Frontal cortex (tissue), 4 donors: ENCODE results near the gene USP7. TPM values are rescaled to one million over a fixed set of nuclear protein-coding genes. Genes with fewer than 3 reads are reported as not detected.
"Not testable (repeated sequence)": the region's sequence is repeated elsewhere in the genome, so short reads cannot be mapped to it uniquely, and the experiment has no call there.

Source experiments
- DNase-seq, 2 donors: peaks; one replicate each; pipeline ENCODE4 v3.0.0; 2012; ENCODE audit warnings: low spot score in 2 of 2
- FAIRE-seq: peaks from 2 replicates; lab custom pipeline; 2012; peaks lifted over from hg19 to GRCh38; lab: Jason Lieb, UNC
- total RNA-seq: library from RNA; depleted of rRNA; stranded (reverse); fragments of >200 nt; gene quantifications from one replicate; pipeline ENCODE4 v1.2.3, GENCODE V29; 2014
- donor health status: control.
- donor health status: control.
- donor health status: control.

USP7 gene
- 79.5 TPM for total RNA-seq

DNA sequence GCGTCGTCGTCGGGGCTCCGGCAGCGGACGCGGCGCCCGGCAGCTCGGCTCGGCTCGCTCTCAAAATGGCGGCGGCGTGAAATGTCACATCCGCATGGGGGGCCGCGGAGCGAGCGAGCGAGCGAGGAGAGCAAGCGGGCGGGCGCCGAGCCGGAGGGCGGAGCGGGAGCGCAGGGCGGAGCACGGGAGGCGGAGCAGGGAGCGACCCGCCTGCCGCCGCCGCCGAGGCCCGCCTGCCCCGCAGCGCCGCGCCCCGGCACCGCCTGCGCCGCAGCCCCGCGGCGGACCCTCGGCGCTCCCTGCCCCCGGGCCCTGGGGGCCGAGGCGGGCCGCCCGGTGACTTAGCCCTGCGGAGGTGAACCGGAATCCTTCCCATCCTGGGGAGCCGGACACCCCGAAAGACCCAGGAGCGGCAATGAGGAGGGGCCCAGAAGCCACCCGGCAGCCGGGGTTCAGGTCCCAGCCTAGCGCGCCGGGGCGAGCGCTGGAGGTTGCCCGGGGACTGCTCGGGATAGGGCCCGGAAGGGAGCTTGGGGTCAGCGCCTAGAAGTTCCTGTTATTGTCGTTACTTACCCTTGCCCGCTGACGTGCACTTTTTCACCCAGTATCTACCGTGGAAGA is at the start of gene USP7:
USP7 (minus strand) TSS at position 86 of the 621 bp plus-strand sequence. CDS start 621 bp downstream, outside the sequence.
- FAIRE-seq (no peak), DNase-seq (peak; percentile 94 to 96)

DNA sequence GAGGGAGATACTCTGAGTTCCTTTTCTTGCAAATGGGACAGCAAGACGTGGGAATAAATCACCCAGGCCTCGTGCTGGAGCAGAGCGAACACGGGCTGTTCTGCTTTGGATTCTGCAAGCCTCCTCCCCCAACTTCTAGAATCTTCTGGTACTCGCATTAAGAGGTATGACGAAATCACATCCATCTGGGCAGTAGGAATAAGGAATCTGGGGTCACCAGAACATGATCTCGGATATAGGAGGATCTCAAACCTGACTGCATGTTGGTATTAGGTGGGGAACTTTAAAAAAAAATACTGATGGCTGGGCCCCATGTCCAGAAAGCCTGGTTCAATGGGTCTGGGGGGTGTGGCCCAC is 49.8 kb upstream of the USP7 start:
- FAIRE-seq (no peak), DNase-seq (no peak)

- DNase-seq (peak in 1 of 2 donors; percentile 33), FAIRE-seq (no peak)
Measured at GRCh38 chr16:9012848-9013507, 49.3 kb upstream of the USP7 start.

- no peak for FAIRE-seq
- DNase-seq, result no peak
Measured at GRCh38 chr16:9012330-9012729, 48.6 kb upstream of the USP7 start.

DNA sequence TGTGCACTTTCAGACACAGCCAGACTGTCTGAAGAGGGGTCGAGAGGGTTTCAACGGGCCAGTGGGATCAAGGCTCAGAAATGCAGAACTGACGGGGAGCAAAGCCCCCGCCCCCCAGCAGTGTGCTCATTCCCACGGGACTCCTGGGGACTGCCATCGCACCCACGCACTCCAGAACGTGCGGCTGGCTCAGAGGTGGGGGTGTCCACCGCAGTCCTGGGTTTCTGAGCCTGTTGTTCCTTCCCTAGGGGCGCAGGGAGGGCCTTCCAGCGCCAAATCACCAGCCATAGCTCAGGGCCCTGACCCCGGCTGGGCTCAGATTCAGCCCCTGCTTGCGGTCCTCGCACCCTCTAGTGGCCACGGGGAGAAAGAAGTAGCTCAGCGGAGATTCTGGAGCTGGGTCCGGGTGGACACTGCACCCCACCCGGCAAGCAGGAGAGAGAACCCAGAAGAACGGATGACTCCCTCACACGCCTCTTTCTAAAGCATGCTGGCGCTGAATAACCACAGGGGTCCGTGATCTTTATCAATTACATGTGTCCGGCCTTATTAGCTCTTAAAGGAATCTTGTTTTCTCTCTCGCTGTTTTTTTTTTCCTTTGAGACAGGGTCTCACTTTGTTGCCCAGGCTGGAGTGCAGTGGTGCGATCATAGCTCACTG is 45.0 kb upstream of the USP7 start:
- DNase-seq, result peak; percentile 51 to 80
- FAIRE-seq, result no peak

DNA sequence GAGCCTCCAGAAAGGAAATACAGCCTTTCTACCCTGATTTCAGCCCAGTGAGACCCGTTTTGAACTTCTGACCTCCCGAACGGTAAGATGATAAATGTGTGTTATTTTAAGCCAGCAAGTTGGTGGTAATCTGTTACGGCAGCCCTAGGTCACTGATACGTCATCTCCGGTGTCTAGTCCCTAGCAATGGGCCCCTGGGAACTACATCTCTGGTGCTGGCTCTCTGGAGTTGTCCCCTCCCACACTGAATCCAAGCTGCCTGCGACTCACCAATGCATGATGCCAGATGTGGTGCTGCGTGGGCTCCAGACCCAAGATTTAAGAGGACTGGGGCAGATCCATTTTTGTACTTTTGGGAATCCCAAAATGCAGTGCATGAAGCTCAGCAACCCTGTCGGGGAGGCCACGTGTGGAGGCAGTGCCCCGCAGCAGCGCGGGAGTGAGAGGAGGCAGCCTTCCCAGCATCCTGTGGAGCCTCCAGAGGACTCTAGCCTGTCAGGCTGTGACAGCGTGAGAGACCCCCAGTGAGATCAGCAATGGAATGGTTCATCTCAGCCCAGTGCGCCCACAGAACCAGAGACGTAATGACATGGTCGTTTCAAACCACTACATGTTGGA is 43.6 kb upstream of the USP7 start:
- DNase-seq (no peak), FAIRE-seq (no peak)

DNA sequence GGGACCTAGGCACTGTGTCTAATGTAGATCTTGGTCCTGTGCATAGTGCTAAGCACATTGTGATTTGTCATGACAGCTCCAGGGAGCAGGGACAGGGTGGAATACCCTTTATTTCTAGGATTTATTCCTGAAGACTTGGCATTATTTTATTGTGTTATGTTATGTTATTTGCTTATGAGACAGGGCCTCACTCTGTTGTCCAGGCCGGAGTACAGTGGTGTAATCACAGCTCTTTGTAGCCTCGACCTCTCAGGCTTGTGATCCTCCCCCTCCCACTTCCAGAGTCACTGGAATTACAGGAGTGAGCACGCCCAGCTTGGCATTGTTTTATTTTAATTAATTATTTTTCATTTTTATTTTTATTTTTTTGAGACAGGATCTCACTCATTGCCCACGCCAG is 40.5 kb upstream of the USP7 start:
- FAIRE-seq (no peak), DNase-seq (no peak)

DNA sequence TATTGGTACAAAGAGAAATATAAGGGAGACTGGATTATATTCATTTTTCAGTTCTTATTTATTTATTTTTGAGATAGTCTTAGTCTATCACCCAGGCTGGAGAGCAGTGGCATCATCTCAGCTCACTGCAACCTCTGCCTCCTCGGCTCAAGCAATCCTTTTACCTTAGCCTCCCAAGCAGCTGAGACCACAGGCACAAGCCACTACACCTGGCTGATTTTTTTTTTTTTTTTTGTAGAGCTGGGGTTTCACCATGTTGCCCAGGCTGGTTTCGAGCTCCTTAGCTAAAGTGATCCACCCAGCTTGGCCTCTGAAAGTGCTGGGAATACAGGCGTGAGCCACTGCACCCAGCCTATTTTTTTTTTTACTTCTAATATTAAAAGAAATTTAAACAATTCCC is 40.1 kb upstream of the USP7 start:
- DNase-seq, result no peak
- no peak for FAIRE-seq

GRCh38 chr16:9003322-9003721 is 39.6 kb upstream of the USP7 start:
- FAIRE-seq (no peak), DNase-seq (no peak)

DNA sequence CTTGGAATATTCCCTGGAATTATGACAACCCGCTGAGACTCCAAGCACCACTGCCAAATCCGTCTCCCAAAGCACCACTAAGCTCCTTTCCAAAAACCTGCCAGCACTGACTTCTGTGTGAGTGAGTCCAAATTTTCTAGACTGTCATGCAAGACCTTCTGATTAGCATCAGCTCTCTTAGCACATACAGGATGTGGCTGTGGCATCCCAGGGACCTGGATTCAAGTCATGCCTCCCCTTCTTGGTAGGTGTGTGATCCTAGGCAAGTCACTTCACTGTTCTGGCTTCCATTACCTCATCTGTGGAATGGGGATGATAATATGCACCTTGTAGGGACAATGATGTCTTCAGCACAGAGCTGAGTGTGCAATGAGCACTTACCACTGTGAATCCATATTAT is 38.3 kb upstream of the USP7 start:
- DNase-seq (no peak), FAIRE-seq (no peak)

DNA sequence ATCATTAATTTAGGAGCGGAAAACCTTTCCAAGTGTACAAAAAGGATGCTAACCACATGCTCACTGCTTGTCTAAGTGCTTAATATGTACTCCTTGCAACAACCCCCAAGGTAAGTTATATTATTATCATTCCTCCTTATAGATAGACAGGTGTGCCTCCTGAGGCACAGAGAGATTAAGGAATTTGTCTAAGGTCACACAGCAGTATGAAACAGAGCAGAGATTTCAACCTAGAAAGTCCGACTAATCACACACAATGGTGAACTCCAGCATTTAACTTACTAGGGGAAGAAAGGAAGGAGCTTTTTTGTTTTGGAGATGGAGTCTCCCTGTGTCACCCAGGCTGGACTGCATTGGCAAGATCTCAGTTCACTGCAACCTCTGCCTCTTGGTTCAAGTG is 37.0 kb upstream of the USP7 start:
- FAIRE-seq (no peak), DNase-seq (no peak)

DNA sequence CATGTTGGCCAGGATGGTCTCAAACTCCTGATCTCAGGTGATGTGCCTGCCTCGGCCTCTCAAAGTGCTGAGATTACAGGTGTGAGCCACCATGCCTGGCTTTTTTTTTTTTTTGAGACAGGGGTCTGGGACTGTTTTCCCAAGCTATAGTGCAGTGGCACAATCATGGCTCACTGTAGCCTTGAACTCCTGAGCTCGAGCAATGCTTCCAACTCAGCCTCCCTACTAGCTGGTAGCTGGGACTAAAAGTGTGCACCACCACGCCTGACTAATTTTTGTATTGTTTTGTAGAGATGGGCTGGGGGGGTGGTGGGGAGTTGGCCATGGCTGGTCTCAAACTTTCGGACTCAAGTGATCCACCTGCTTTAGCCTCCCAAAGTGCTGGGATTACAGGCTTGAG is 36.1 kb upstream of the USP7 start:
- no peak for DNase-seq
- FAIRE-seq, result no peak

GRCh38 chr16:8998108-8998507 is 34.4 kb upstream of the USP7 start:
- FAIRE-seq (no peak), DNase-seq (no peak)

- DNase-seq, result no peak
- FAIRE-seq, result no peak
Measured at GRCh38 chr16:8996891-8997290, 33.2 kb upstream of the USP7 start.

DNA sequence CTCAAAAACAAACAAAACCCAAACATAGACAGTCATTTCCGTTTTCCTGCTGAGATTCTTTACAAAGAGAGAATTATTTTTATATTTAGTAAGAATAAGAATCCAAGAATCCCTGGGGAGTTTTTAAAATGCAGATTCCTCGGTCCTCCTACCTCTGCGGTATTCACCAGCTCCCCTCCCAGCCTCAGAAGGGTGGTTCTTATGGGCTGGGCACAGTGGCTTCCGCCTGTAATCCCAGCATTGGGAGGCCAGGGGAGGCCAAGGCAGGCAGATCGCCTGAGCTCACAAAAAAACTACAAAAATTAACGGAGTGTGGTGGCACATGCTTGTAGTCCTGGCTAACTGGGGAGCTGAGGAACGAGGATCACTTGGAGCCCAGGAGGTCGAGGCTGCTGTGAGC is 26.7 kb upstream of the USP7 start:
- no peak for FAIRE-seq
- DNase-seq, result no peak

GRCh38 chr16:8989099-8989878 is 25.6 kb upstream of the USP7 start:
- FAIRE-seq, result no peak
- no peak for DNase-seq

- no peak for FAIRE-seq
Measured at GRCh38 chr16:8986818-8987191, 23.1 kb upstream of the USP7 start.

GRCh38 chr16:8986111-8986510 is 22.4 kb upstream of the USP7 start:
- no peak for DNase-seq
- FAIRE-seq, result no peak

More at GRCh38 chr16:8986818-8987191, 23.1 kb upstream of the USP7 start:
- DNase-seq, result no peak

DNA sequence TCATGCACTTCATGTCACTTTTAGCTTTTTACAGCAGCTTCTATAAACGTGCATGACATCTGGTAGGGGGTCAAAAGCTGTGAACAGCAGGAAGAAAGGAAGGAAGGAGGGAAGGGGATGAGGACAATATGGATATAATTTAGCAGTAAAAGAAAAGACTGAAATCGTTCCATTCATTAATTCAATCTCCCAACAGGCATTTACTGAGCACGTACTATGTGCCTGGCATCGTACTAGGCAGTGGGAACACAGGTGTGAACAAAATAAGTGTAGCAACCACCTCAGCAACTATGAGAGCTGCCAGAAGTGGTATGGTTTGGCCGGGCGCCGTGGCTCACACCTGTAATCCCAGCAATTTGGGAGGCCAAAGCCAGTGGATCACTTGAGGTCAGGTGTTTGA is 19.1 kb upstream of the USP7 start:
- no peak for FAIRE-seq
- DNase-seq, result no peak

- not testable (repeated sequence) for FAIRE-seq, DNase-seq
Measured at GRCh38 chr16:8981901-8982300, 18.2 kb upstream of the USP7 start.
